NCI-H146 treated with DMSO at 0.1 percent for 48 hours (cell line): ENCODE results near the gene CLPTM1L.
"Not testable (repeated sequence)": the region's sequence is repeated elsewhere in the genome, so short reads cannot be mapped to it uniquely, and the experiment has no call there.

Experiments used
- DNase-seq: peaks from one replicate; lab custom pipeline; 2025; ENCODE audit not compliant: unreplicated experiment; lab: John Stamatoyannopoulos, UW

CLPTM1L gene

GRCh38 chr5:1362242-1363015 is 17.5 kb upstream of the CLPTM1L start:
- DNase-seq = no peak

DNA sequence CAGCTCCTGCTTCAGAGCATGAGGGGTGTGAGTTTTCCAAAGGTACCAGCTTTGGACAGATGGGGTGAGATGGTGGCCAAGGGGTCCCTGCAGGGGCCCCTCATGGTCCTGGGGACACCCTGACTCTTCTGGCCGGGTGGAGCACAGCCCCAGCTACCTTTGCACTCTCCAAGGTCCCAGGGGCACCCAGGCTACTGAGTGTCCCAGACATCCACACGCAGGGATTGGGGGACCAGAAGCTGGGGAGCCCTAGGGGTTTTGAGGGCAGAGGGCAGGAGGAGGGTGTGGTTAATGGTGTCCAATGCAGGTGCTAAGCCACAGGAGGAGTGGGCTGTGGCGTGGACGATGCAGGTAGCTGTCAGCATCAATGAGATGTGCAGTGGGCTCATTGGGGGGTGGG is 16.0 kb upstream of the CLPTM1L start:
- no peak for DNase-seq

DNA sequence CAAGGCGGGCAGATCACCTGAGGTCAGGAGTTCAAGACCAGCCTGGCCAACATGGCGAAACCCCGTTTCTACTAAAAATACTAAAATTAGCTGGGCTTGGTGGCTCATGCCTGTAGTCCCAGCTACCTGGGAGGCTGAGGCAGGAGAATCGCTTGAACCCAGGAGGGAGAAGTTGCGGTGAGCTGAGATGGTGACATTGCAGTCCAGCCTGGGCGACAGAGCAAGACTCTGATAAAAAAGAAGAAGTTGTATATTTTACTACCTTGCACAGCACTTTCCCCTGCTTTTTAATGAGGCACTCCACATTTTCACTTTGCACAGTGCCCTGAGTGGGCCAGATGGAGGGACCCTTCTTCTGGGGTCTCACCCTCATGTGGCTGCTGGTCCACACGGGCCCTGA is 15.5 kb upstream of the CLPTM1L start:
- not testable (repeated sequence) for DNase-seq

GRCh38 chr5:1359713-1360112 is 14.8 kb upstream of the CLPTM1L start:
- no peak for DNase-seq

DNA sequence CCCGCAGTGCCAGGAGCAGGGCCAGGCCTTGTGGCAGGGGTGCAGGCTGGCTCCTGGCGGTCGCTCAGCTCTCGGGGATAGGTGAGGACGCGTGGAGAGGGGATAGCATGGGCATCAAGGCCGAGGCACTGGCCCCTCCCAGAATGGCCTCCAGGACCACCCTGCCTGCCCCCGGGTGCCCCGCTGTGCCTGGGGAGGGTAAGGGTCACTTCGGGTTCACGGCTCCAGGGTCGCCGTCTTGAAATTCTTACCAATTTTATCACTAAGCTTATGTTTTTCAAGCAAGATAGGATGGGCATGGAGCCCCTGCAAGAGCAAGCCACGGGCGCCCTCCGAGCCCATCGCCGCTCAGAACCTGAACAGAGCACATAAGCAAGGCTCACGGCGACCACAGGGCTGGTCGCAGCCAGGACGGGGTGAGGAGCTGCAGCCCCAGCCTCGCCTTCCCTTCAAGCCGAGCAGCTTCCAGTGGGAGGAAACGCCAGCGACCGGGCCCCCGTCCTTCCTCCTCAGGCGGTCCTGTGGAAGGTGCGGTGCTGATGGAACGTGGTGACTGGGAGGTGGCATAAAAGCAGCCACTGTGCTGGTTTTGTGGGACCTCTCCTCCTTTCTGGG is 14.2 kb upstream of the CLPTM1L start:
- no peak for DNase-seq

- no peak for DNase-seq
These were observed 13.8 kb upstream of the CLPTM1L start for GRCh38 chr5:1358726-1359025.

DNA sequence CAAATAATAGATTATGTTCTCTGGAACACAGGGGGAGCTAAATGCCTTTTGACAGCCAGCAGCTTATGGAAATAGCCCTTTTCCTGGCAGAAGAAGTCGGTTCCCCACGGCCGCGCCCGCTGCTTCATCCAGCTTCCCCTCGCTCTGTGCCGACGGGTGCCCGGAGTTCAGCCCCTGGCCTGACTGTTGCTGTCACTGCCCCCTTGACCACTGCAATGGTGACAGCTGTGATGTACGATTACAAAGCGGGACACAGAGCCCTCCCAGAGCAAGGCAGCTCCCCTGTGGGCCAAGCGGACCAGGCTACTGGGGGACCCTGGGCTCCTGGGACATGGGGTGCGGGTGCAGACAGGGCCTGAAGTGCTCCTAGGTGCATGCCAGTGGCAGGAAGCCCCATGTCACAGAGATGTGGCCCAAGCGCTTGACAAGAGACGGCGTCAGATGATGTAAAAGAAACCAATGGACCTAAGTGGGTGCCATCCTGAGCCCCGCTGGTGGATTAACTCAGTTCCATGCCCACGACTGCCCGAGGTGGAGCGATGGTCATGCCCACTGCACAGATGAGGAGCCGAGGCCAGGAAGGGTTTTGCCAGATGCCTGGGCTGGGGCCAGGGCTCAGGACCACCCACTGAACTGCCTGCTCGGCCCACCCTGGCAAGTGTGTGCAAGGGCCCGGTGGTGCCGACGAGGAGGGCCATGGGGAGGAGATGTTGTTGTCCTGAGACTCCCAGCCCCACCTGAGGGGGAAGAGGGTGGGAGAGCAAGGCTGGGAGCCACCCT is 13.2 kb upstream of the CLPTM1L start:
- DNase-seq = no peak

DNA sequence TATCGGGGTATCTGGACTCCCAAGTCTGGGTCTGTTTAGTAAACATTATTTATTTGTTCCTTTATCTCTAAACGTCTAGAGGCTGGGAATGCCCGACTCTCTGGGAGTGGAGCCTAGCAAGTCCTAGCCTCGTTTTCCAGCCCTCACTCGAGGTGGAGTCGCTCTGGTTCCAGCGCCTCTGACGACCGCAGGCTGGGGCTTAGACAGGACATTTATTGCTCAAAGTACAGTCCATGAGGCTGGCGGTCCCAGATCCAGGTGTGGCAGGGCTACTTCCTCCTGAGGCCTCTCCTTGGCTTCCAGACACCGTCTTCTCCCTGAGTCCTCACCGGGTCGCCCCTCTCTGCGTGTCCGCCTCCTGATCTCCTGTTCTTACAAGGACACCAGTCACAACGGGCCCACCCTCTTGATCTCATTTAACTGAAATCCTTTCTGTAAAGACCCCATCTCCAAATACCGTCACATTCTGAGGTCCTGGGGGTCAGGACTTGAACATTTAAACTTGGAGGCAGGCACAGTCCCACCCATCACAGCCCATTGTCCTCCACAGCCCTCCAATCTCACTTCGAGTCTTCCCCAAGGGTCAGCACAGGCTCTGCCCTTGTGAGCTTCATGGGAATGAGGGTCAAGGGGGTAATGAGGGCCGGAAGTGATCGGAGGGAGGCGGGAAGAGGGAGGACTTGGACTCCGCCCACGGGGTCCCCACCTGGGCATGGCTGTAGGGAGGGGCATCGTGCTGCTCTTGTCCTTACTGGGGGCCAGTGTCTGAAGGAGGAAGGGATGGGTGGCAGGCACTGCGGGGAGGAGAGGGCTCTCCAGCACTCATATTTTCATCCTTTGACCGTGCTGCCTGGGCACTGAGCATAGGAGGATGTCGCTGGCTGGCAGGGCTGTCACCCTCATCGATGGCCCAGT is 12.2 kb upstream of the CLPTM1L start:
- DNase-seq = no peak

- no peak for DNase-seq
These were observed 9.7 kb upstream of the CLPTM1L start for GRCh38 chr5:1354576-1354975.

DNA sequence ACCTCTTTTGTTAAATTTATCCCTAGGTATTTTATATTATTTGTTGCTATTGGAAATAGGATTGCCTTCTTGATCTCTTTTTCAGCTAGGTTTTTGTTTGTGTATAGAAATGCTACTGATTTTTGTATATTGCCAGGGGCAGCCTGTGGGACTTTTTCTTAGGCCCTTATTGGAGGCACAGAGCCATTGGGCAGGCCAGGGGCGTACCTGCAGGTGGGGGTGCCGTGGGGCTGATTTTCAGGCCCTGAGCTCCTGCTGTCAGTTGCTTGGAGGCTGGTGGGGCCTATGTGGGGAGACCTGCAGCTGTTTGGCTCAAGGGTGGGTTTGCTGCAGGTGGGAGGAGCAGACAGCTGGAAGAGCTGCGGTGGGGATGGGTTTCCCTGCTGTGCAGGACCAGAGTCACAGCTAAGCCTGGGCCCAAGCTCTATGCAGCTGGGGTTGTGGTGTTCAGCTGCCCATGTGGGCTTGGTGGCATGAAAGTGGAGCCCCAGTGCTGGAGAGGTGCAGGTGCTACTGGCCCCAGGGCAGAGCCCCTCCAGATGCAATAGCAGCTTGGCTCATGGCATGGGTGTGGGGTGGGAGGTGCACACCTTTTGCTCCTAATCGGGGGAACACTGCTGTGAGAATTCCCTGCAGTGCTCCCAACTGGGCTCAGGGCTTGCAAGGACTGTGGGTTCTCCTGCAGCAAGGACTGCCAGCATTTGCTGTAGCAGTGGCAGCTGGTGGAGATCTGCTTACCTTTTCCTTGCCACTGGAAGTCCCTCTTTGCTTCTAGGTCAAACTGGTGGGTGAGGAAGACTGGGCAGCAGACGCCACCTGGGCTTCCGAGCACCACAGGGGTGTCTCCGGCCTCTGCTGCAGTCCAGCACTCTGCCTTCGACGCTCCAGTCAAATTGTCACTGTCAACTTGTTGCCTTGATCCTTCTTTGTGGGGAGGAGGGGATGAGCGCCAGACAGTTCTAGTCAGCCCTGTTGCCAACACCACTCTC is 7.6 kb upstream of the CLPTM1L start:
- no peak for DNase-seq

DNA sequence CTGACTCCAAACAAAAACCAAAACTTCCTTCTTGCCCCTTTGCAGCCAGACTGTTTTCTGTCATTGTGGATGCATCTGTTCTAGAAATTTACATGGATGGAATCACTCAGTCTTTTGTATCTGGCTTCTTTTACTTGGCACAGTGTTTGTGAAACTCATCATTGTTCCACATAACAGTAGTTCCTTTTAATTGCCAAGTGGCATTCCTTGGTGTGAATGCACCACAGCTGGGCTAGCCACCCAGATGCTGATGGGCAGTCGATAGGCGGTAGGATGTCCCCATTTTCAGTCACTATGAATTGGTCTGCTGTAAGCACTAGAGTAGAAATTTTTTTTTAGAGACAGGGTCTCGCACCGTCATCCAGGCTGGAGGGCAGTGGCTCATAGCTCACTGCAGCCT is 6.3 kb upstream of the CLPTM1L start:
- DNase-seq = no peak

DNA sequence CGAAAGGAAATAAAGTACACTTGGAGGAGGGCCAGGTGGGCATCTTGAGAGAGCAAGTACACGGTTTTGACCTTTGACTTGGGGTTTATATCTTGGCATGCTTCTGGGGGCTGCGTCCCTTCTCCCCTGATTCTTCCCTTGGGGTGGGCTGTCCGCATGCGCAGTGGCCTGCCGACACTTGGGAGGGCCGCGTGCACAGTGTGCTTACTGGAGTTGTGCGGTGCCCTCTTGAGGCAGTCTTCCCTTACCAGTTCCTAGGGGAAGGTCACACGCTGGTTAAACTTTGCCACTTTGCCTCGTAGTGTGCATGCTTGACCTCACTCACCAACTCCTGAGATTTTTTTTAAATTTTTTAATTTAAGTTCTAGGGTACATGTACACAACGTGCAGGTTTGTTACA is 4.3 kb upstream of the CLPTM1L start:
- DNase-seq = no peak

DNA sequence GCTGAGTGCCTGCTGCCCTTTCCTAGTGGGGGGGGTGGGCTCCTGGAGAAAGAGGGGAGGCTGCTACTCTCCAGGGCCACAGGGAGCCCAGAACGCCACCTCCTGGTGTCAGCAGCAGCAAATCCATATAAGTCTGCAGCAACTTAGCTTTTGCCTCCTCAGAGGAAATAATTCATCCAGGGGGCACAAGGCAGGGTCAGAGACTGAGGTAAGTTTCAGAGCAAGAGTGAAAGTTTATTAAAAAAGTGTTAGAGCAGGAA is 4.0 kb upstream of the CLPTM1L start:
- DNase-seq = no peak

DNA sequence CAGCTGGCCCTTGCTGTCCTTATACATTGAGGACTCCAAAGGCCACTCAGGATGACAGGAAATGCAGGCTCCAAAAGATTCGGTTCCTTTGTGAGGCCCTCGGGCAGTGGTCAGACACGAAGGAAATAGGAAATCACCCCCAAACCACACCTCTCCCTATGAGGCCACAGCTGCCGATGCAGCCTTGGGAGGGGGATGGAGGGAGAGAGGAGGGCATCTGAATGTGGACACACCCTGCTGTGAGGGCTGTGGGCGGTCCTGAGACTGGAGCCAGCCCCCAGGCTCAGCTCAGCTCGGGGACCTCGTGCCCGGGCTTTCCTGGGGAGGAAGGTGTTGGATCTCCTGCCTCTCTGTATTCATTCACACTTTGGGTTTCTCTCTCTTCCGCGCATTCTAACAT is 2.7 kb upstream of the CLPTM1L start:
- no peak for DNase-seq

DNA sequence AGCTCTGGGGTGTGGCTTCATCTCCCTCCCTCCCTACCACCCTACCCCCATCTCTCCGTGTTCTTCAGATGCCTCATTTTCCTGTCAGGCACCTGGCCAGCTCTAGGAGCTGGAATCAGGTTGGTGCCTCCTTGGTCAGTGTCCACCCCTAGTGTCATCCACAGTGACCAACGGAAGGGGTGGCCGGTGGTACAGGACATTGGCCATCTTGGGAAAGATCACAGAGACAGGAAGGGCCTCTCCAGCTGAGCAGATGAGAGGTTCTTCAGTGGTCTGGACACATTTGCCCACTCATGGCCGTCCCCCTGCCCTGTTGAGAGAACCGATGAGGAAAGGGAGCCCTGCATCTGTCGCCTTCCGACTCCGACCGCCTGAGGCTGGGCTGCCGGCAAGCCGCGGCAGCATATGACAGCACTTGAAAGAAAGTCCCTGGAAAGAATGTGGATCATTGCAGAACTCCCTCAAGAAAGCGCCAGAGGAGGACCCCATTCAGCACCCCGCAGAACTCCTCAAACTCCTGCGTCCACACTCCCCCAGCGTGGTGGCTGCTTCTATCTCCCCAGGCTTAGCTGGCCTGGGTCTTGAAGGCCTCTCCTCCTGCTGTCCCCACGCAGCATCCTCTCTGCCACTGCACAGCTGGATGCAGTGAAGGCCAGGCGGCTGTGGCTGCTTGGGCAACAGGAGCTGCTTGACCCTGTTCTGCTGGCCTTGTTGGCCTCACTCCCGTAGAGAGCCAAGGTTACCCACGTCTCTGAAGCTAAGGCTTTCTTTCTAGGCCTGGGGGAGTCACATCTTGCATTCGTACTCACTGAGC is 1.9 kb upstream of the CLPTM1L start:
- DNase-seq = no peak

DNA sequence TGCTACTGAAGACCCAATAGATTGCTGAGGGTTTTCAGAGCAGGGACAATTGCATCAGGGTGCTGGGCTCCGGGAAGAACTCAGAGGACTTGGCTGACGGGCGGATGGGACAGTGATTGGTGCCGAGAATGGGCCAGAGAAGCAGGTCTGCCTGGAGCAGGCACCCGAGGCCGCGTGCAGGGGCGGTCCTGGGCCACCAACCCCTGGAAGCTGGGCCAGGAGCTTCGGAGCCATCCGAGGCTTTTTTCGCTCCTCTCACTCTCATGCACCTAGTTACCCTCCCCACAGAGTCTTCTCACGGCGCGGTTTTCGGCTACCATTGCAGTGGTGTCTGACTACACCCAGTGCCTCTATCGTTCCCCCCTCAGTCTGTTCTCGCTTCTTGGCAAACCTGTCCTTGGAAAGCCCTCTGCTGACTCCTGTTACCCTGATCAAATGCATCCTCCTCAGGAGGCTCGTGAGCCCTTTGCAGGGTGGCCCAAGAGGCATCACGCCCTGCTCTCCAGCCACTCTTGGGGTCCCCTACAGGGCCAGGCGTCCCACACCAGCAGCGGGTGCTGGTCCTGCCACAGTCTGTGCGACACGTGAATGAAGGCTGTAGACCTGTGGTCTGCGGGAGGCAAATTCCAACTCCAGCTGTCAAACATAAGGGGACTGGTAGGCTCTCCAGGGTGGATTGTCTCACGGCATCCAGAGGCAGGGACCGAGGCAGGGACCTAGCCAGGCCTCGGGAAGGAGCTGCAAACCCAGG is 1.2 kb upstream of the CLPTM1L start:
- no peak for DNase-seq

- no peak for DNase-seq
These were observed 683 bp downstream of the CLPTM1L start for GRCh38 chr5:1343931-1344901.

DNA sequence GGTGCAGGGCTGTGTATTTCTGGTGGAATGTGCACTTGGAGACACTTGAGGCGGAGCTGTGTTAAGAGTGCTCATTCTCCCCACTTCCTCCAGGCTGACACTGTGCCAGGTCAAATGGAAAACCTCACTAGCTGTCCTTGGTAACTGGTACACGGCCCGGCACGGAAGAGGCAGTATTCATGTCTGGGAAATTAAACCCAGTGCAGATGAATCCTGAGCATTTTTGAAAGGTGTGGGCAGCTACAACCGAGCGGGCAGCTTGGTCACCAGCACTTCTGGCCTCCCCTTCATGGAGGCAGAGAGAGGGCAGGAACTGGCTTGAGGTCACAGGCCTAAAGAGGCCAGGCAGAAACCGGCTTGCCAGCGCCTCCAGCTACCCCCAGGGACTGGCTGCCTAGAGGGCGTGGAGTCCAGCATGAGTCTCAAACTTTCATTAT is 1.6 kb downstream of the CLPTM1L start:
- no peak for DNase-seq
